B cell (primary cell): ENCODE measurements around the gene RNF150.

Experiments used
- CTCF ChIP-seq: fragments of 200-600 bp; IDR thresholded peaks from one replicate; pipeline ENCODE4 v1.8.0; 2022; ENCODE audit warnings: antibody characterized with exemption, mild to moderate bottlenecking
- EZH2 ChIP-seq: IDR thresholded peaks from 2 replicates; pipeline ENCODE4 v1.6.1; 2012; ENCODE audit warnings: borderline replicate concordance, low read depth, mild to moderate bottlenecking, moderate library complexity, low read length; ENCODE audit not compliant: insufficient read depth, poor library complexity, severe bottlenecking

- TF ChIP-seq CTCF, result no peak
- no peak for TF ChIP-seq EZH2
Observed at GRCh38 chr4:140837736-140838135, 295.5 kb downstream of the RNF150 start.
